22Rv1 (cell line): ENCODE results near the gene ELK3.

Source experiments
- H3K27ac ChIP-seq: fragments of 450-650 bp; 2 replicates; pipeline ENCODE4 v1.5.1; 2017
- CTCF ChIP-seq: fragments of 450-650 bp; IDR thresholded peaks from 2 replicates; pipeline ENCODE4 v1.5.1; 2017; ENCODE audit warnings: mild to moderate bottlenecking
- ZFX ChIP-seq: fragments of 450-650 bp; IDR thresholded peaks from 2 replicates; pipeline ENCODE4 v1.6.1; 2017; ENCODE audit warnings: antibody characterized with exemption, borderline replicate concordance

The ELK3 gene

GRCh38 chr12:96247563-96247962, 53.4 kb downstream of the ELK3 start:
- TF ChIP-seq CTCF: no peak
- TF ChIP-seq ZFX: no peak
- no peak overlapping the region for H3K27ac ChIP-seq

- TF ChIP-seq ZFX (no peak), CTCF (no peak)
- no peak overlapping the region for H3K27ac ChIP-seq
Measured at GRCh38 chr12:96248136-96248931, 54.2 kb downstream of the ELK3 start.

- no peak overlapping the region for H3K27ac ChIP-seq
- TF ChIP-seq CTCF: no peak
- no peak for TF ChIP-seq ZFX
Measured at GRCh38 chr12:96249196-96250118, 55.3 kb downstream of the ELK3 start.

- no peak overlapping the region for H3K27ac ChIP-seq
- no peak for TF ChIP-seq ZFX
- TF ChIP-seq CTCF: no peak
Measured at GRCh38 chr12:96250119-96250685, 56.0 kb downstream of the ELK3 start.

- H3K27ac ChIP-seq: no peak overlapping the region
- TF ChIP-seq ZFX (no peak), CTCF (no peak)
Measured at GRCh38 chr12:96255077-96255476, 60.9 kb downstream of the ELK3 start.

GRCh38 chr12:96256672-96257361, 62.6 kb downstream of the ELK3 start:
- peak overlapping the region; percentile 3; the same call in 1 of the 2 replicates for H3K27ac ChIP-seq
- TF ChIP-seq CTCF: no peak
- no peak for TF ChIP-seq ZFX
